Activated naive CD4-positive, alpha-beta T cell treated with anti-CD3 and anti-CD28 coated beads for 36 hours (primary cell): ENCODE results near the gene COBLL1. TPM values are rescaled to one million over a fixed set of nuclear protein-coding genes. Genes with fewer than 3 reads are reported as not detected.

Source experiments
- CTCF ChIA-PET: fragments of 350-600 bp; sonication (Branson Sonifier 250); formaldehyde crosslinking; loops from one replicate; lab custom pipeline; 2021; ENCODE audit warnings: antibody characterized with exemption; lab: Charles Lee
- DNase-seq: peaks from one replicate; pipeline ENCODE4 v3.0.0-alpha.2; 2020
- H3K27ac Mint-ChIP-seq: one replicate; pipeline ENCODE4 v1.8.0; 2021; ENCODE audit warnings: mild to moderate bottlenecking, mixed read lengths
- H3K27me3 Mint-ChIP-seq: one replicate; pipeline ENCODE4 v1.8.0; 2021; ENCODE audit warnings: low read depth, mixed read lengths
- H3K36me3 Mint-ChIP-seq: one replicate; pipeline ENCODE4 v1.8.0; 2021; ENCODE audit warnings: low read depth, mixed read lengths
- H3K4me1 Mint-ChIP-seq: one replicate; pipeline ENCODE4 v1.8.0; 2021; ENCODE audit warnings: low read depth, mixed read lengths
- H3K4me3 Mint-ChIP-seq: one replicate; pipeline ENCODE4 v1.8.0; 2021; ENCODE audit warnings: mild to moderate bottlenecking, moderate library complexity, mixed read lengths
- H3K9me3 Mint-ChIP-seq: one replicate; pipeline ENCODE4 v1.8.0; 2021; ENCODE audit warnings: mixed read lengths
- intact Hi-C: fragments of 100-400 bp; cut with micrococcal nuclease; formaldehyde crosslinking; loops from one replicate; pipeline ENCODE4 v1.15.1; 2023
- total RNA-seq, 2 experiments: library from RNA; stranded (reverse); gene quantifications; one replicate each; pipeline ENCODE4 v1.2.3, GENCODE V29; 2021

COBLL1 gene
- total RNA-seq, 2 experiments from 2014 or later: not detected

- intact Hi-C loops: no loop called here
- H3K4me1 Mint-ChIP-seq: no peaks in the 10 kb centered on the region
- CTCF ChIA-PET: no interaction called here
- H3K4me3 Mint-ChIP-seq: no peak overlapping the region
- no peak for DNase-seq
- H3K27me3 Mint-ChIP-seq: no peaks in the 10 kb centered on the region
- no peak overlapping the region for H3K27ac Mint-ChIP-seq
- H3K9me3 Mint-ChIP-seq: no peaks in the 10 kb centered on the region
- no peaks in the 10 kb centered on the region for H3K36me3 Mint-ChIP-seq
These were observed 151.3 kb downstream of the COBLL1 start for GRCh38 chr2:164690361-164690760.

- no peaks in the 10 kb centered on the region for H3K4me1 Mint-ChIP-seq
- CTCF ChIA-PET: interaction anchor here (1.0 kb wide), 1 partner anchor 127 kb away, joined by 3 read pairs; no protein-coding TSS in a partner anchor
- H3K27ac Mint-ChIP-seq: no peak overlapping the region
- DNase-seq: no peak
- H3K36me3 Mint-ChIP-seq: no peaks in the 10 kb centered on the region
- intact Hi-C loops: no loop called here
- H3K9me3 Mint-ChIP-seq: no peaks in the 10 kb centered on the region
- no peaks in the 10 kb centered on the region for H3K27me3 Mint-ChIP-seq
- H3K4me3 Mint-ChIP-seq: no peak overlapping the region
These were observed 152.7 kb downstream of the COBLL1 start for GRCh38 chr2:164688896-164689419.

GRCh38 chr2:164681009-164681408 is 160.6 kb downstream of the COBLL1 start:
- Mint-ChIP-seq H3K27ac (no peak overlapping the region), H3K27me3 (no peaks in the 10 kb centered on the region), H3K36me3 (no peaks in the 10 kb centered on the region), H3K4me3 (no peak overlapping the region), H3K9me3 (peaks cover 10% of the 10 kb centered on the region), H3K4me1 (no peaks in the 10 kb centered on the region)
- CTCF ChIA-PET: no interaction called here
- intact Hi-C loops: no loop called here
- no peak for DNase-seq

GRCh38 chr2:164678631-164679149 is 162.9 kb downstream of the COBLL1 start:
- H3K4me1 Mint-ChIP-seq: no peaks in the 10 kb centered on the region
- no peaks in the 10 kb centered on the region for H3K27me3 Mint-ChIP-seq
- no peak overlapping the region for H3K4me3 Mint-ChIP-seq
- H3K9me3 Mint-ChIP-seq: peaks cover 10% of the 10 kb centered on the region
- intact Hi-C loops: no loop called here
- no peak overlapping the region for H3K27ac Mint-ChIP-seq
- no peaks in the 10 kb centered on the region for H3K36me3 Mint-ChIP-seq
- no peak for DNase-seq
- CTCF ChIA-PET: no interaction called here

GRCh38 chr2:164677733-164678132 is 163.9 kb downstream of the COBLL1 start:
- H3K27ac Mint-ChIP-seq: no peak overlapping the region
- CTCF ChIA-PET: no interaction called here
- no peak overlapping the region for H3K4me3 Mint-ChIP-seq
- no peak for DNase-seq
- H3K9me3 Mint-ChIP-seq: peaks cover 10% of the 10 kb centered on the region
- intact Hi-C loops: no loop called here
- no peaks in the 10 kb centered on the region for H3K4me1 Mint-ChIP-seq
- H3K27me3 Mint-ChIP-seq: no peaks in the 10 kb centered on the region
- no peaks in the 10 kb centered on the region for H3K36me3 Mint-ChIP-seq

GRCh38 chr2:164677271-164677670 is 164.4 kb downstream of the COBLL1 start:
- no peak overlapping the region for H3K27ac Mint-ChIP-seq
- CTCF ChIA-PET: no interaction called here
- no peaks in the 10 kb centered on the region for H3K36me3 Mint-ChIP-seq
- H3K4me1 Mint-ChIP-seq: no peaks in the 10 kb centered on the region
- H3K4me3 Mint-ChIP-seq: no peak overlapping the region
- intact Hi-C loops: no loop called here
- peaks cover 10% of the 10 kb centered on the region for H3K9me3 Mint-ChIP-seq
- H3K27me3 Mint-ChIP-seq: no peaks in the 10 kb centered on the region
- DNase-seq: no peak

GRCh38 chr2:164675687-164676086 is 165.9 kb downstream of the COBLL1 start:
- no peak overlapping the region for H3K27ac Mint-ChIP-seq
- H3K9me3 Mint-ChIP-seq: peaks cover 7% of the 10 kb centered on the region
- CTCF ChIA-PET: no interaction called here
- DNase-seq: no peak
- no peak overlapping the region for H3K4me3 Mint-ChIP-seq
- no peaks in the 10 kb centered on the region for H3K27me3 Mint-ChIP-seq
- no peaks in the 10 kb centered on the region for H3K4me1 Mint-ChIP-seq
- intact Hi-C loops: no loop called here
- no peaks in the 10 kb centered on the region for H3K36me3 Mint-ChIP-seq

GRCh38 chr2:164675027-164675426 is 166.6 kb downstream of the COBLL1 start:
- H3K27ac Mint-ChIP-seq: no peak overlapping the region
- peaks cover 7% of the 10 kb centered on the region for H3K9me3 Mint-ChIP-seq
- no peak for DNase-seq
- CTCF ChIA-PET: no interaction called here
- no peak overlapping the region for H3K4me3 Mint-ChIP-seq
- no peaks in the 10 kb centered on the region for H3K4me1 Mint-ChIP-seq
- H3K36me3 Mint-ChIP-seq: no peaks in the 10 kb centered on the region
- intact Hi-C loops: no loop called here
- no peaks in the 10 kb centered on the region for H3K27me3 Mint-ChIP-seq

GRCh38 chr2:164671664-164672396 is 169.8 kb downstream of the COBLL1 start:
- Mint-ChIP-seq H3K27me3 (no peaks in the 10 kb centered on the region), H3K9me3 (peaks cover 2% of the 10 kb centered on the region), H3K36me3 (no peaks in the 10 kb centered on the region), H3K27ac (no peak overlapping the region), H3K4me1 (no peaks in the 10 kb centered on the region), H3K4me3 (no peak overlapping the region)
- no peak for DNase-seq
- intact Hi-C loops: no loop called here
- CTCF ChIA-PET: no interaction called here

GRCh38 chr2:164669291-164669690 is 172.3 kb downstream of the COBLL1 start:
- CTCF ChIA-PET: no interaction called here

GRCh38 chr2:164667566-164667965 is 174.1 kb downstream of the COBLL1 start:
- H3K27ac Mint-ChIP-seq: no peak overlapping the region
- H3K4me3 Mint-ChIP-seq: no peak overlapping the region
- peaks cover 1% of the 10 kb centered on the region for H3K9me3 Mint-ChIP-seq
- intact Hi-C loops: no loop called here
- CTCF ChIA-PET: no interaction called here
- H3K27me3 Mint-ChIP-seq: no peaks in the 10 kb centered on the region
- no peaks in the 10 kb centered on the region for H3K4me1 Mint-ChIP-seq
- no peak for DNase-seq
- H3K36me3 Mint-ChIP-seq: no peaks in the 10 kb centered on the region

More at GRCh38 chr2:164669291-164669690, 172.3 kb downstream of the COBLL1 start:
- Mint-ChIP-seq H3K27ac (no peak overlapping the region), H3K9me3 (no peaks in the 10 kb centered on the region), H3K4me1 (no peaks in the 10 kb centered on the region), H3K36me3 (no peaks in the 10 kb centered on the region), H3K27me3 (no peaks in the 10 kb centered on the region), H3K4me3 (no peak overlapping the region)
- intact Hi-C loops: no loop called here
- DNase-seq: no peak

GRCh38 chr2:164664070-164664469 is 177.6 kb downstream of the COBLL1 start:
- H3K9me3 Mint-ChIP-seq: peaks cover 4% of the 10 kb centered on the region
- no peak for DNase-seq
- no peak overlapping the region for H3K27ac Mint-ChIP-seq
- intact Hi-C loops: no loop called here
- no peaks in the 10 kb centered on the region for H3K36me3 Mint-ChIP-seq
- no peaks in the 10 kb centered on the region for H3K27me3 Mint-ChIP-seq
- CTCF ChIA-PET: no interaction called here
- H3K4me3 Mint-ChIP-seq: no peak overlapping the region
- H3K4me1 Mint-ChIP-seq: no peaks in the 10 kb centered on the region
